ENCODE measurements around the gene ARL5A.

GRCh38 chr2:151852260-151853069 lies 24.2 kb upstream of the ARL5A start:
- TF ChIP-seq CTCF (IDR thresholded peaks at IDR 0.05; ENCODE audit: low read length) (no peak), EZH2 (optimal IDR thresholded peaks at IDR 0.05; ENCODE audit: low read depth, low read length) (no peak)
